GM19351 (cell line): ENCODE measurements around the gene FZR1.
"Not testable (repeated sequence)": the region's sequence is repeated elsewhere in the genome, so short reads cannot be mapped to it uniquely, and the experiment has no call there.

Experiments used
- ATAC-seq: cut with Tn5 transposase; IDR thresholded peaks from one replicate; pipeline ENCODE4 v1.9.1; 2021; ENCODE audit warnings: mild to moderate bottlenecking, moderate library complexity; ENCODE audit not compliant: unreplicated experiment

Gene FZR1

GRCh38 chr19:3494051-3494450 lies 12.1 kb upstream of the FZR1 start:
- no peak for ATAC-seq

DNA sequence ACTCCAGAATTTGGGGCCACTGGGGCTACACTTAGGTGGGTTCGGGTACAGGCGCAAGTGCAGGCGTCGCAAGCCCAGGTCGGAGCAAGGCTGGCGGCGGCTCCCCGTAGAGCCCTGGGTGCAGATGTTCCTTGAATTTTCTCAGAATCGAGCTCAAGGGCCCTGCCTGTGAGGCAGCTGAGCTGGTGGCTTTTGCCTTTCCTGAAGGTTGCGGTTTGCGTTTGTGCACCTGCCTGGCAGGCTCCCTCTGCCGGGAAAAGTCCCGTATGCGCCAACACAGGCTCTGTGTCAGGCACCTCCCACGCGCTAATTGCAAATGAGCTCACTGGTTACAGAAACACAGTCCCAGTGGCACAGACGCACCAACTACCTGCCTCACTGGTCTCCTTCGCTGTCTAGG lies 11.6 kb upstream of the FZR1 start:
- no peak for ATAC-seq

GRCh38 chr19:3496392-3497273 lies 9.5 kb upstream of the FZR1 start:
- no peak for ATAC-seq

- no peak for ATAC-seq
Observed at GRCh38 chr19:3497757-3498520, 8.2 kb upstream of the FZR1 start.

GRCh38 chr19:3499738-3500428 lies 6.2 kb upstream of the FZR1 start:
- ATAC-seq = no peak

DNA sequence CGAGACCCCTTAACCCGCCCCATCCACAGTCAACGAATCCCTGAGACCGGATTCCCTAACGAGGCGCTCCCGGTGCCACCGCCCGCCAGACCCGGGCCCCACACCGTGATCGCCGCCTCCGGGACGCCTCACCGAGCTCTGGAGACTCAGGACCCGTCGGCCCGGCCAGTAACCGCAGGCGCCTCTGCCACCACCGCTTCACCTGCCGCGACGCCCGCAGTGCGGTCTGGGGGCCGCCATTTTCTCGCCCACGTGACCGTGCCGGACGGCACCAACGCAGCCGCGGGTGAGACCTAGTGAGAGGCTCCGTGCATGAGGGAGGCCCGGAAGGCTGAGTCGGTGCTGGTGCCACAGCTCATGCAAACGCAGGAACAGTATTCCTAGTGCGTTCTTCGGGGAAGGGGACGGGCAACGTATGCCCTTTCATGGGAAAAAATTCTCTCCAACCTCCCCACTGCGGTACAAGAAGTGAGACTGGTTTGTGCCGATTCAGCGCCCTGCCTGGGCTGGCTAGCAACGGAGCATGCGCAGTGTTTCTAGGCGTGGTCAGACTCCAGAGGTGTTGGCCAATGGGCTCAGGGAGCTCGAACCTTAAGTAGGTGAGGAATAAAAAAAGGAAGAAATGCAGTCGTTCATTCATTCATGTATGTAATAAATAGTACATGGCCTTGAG lies 5.5 kb upstream of the FZR1 start, which contains the start of gene DOHH:
DOHH (minus strand) TSS at position 246 of the 673 bp plus-strand sequence. CDS start 3,860 bp downstream, outside the sequence.
- peak; percentile 82 for ATAC-seq

GRCh38 chr19:3501780-3502179 lies 4.3 kb upstream of the FZR1 start:
- ATAC-seq = no peak

DNA sequence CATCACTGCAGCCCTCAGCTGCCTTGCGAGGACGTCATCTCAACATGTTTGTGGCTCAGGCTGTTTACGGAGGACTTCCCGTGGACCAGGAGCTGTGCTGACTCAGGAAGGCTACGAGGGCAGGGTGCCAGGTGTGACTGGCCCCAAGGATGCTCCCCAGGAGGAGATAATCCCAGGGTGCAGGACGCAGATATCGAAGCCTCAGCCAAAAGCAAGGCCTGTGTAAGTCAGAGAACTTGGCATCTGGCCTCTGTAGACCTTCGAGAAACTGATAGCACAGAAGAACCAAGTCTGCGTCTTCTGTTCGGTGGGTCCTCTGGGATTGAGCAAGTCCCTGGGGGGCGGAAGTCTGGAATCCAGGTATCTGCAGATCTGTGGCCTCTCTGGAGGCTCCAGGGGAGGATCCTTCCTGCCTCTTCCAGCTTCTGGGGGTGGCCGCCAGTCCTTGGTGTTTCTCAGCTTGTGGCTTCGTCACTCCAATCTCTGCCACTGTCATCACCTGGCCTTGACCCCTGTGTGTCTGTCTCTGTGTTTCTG lies 3.0 kb upstream of the FZR1 start:
- no peak for ATAC-seq

GRCh38 chr19:3504735-3505134 lies 1.4 kb upstream of the FZR1 start:
- no peak for ATAC-seq

GRCh38 chr19:3506384-3507340 lies 551 bp downstream of the FZR1 start:
- no peak for ATAC-seq

DNA sequence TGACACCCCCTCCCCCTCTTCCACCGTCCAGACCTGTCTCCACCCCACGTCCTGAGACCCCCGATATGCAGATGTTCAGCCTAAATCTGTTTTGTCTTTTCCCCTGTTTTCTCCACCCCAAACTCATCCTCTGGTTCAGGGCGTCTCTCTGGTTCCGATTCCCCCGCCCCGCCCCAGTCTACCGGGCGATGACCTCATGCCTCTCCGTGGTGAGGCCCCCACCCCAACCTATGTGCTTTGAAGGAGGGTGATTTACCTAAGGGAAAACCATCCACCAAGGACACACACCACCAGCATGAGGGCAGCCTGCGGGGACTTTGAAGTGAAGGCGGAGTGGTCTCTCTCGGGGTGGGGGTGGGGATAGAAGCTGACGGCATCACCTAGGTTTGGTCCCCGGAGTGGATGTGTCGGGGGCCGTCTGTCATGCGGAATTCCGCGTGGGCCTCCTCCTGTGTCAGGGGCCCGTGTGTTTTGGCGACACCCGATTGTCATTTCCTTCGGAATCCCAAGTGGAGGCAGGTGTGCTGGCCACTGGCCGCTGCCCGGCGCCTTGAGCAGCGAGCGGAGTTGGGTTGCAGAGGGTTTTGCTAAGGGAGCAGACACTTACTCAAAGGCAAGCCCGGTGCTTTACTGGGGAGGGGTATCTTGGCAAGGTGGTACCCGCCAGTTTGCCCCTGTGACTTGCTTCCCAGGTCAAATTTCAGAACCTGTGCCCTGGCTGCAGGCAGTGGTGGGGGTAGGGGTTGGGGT lies 1.4 kb downstream of the FZR1 start:
- ATAC-seq = no peak

GRCh38 chr19:3508121-3508661 lies 2.1 kb downstream of the FZR1 start:
- not testable (repeated sequence) for ATAC-seq

- no peak for ATAC-seq
Observed at GRCh38 chr19:3508771-3509535, 2.8 kb downstream of the FZR1 start.

DNA sequence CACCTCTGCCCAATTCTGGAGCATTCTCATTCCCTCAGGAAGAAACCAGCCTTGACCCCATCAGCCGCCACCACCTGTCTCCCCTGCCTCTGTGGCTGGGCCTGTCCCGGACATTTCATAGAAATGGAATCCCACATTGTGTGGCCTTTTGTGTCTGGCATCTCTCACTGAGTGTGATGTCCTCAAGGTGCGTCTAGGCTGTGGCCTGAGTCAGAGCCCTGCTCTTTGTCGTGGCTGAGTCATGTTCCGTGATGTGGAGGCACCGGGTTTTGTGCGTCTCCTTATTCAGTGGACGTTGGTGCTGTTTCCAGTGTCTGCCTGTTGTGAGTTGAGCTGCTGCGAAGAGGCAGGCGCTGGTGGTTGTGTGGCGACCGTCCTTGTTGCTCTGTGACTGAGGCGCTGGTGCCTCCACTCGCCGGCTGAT lies 3.5 kb downstream of the FZR1 start:
- no peak for ATAC-seq

DNA sequence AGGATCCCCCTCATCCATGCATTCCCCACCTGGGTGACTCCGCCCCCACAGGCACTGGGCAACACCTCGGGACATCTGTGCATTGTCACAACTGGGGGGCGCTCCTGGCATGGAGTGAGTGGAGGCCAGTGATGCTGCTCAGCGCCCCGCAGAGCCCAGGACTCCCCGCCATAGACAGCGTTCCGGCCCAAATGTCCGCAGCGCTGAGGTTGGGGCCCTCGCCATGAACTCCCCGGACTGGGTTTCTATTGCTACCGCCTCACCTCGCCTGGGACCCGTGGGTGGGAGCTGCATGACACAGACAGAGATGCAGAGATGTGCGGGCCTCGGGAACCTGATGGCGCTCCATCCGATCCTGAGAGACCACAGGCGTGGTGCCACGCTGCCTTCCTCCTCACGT lies 4.6 kb downstream of the FZR1 start:
- ATAC-seq = no peak

DNA sequence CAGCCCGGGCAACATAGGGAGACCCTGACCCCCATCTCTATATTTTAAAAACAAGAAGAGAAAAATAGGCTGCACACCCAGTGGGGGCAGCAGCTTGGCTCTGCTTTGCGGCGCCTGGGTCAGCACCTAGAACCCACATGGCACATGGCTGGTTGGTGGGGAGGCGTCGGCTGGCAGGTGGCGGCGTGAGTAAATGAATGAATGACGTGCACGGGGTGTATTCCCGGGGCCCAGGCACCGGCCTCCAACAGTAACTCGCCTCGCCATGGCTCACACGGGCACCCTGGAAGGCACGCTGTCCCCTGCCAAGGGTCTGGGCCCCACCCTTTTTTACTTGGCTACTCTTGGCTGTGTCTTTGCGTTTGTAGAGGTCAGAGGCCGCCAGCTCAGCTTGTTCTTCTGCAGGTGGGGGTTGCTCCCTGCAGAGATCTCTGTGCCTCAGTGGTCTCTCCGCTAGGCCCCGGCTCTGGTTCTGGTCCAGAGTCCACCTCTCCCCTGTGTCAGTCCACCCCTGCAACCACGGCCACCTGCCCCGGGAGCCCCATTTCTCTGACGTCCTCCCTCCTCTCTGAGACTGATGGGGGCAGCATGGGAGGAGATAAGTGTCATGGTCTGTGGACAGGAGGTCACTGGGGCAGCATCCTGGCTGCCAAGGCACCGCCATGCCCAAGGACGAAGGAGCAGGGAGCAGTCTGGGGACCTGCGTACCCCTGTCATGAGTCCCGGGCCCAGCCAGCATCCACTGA lies 5.6 kb downstream of the FZR1 start:
- no peak for ATAC-seq
